ENCODE data around the gene SLC1A4. TPM values are rescaled to one million over a fixed set of nuclear protein-coding genes. Genes with fewer than 3 reads are reported as not detected.
"Not testable (repeated sequence)": the region's sequence is repeated elsewhere in the genome, so short reads cannot be mapped to it uniquely, and the experiment has no call there.

The SLC1A4 gene
- polyA plus RNA-seq, 3 donors: 3.2 to 4.5 (median 4.4) TPM

DNA sequence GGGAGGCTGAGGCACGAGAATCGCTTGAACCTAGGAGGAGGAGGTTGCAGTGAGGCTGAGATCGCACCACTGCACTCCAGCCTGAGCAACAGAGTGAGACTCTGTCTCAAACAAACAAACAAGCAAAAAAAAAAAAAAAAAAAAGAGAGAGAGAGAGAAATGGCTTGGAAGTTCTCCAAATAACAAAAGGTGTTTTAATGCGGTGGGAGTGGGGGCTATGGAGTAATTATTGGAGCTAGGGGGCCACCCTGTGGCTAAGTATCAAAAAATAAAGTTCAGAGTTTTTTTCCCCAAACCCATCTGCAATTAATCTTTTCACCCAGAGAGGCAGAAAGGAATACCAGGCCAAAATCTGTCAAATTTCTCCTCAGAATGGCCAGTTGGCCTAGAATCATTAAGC is 44.0 kb downstream of the SLC1A4 start:
- Histone ChIP-seq H3K27ac (ENCODE audit: low read depth in 1 of 2, low read length in 2 of 2) (no peak overlapping the region), H2AFZ (ENCODE audit: insufficient read depth, low read depth, low read length, poor library complexity, severe bottlenecking) (no peak overlapping the region), H3K9me3 (replicated peaks in 1 of 2; ENCODE audit: control insufficient read depth in 1 of 2, insufficient read depth in 1 of 2, low read length in 2 of 2) (no peaks in the 10 kb centered on the region), H3K9ac (ENCODE audit: insufficient read depth, low read length, poor library complexity, severe bottlenecking) (no peak overlapping the region), H3K4me1 (ENCODE audit: control insufficient read depth in 1 of 2, insufficient read depth in 2 of 2, low read length in 2 of 2) (peaks cover 40 to 43% of the 10 kb centered on the region in 2 donors), H3K4me3 (replicated peaks in 1 of 3; ENCODE audit: low read depth in 2 of 3, low read length in 3 of 3) (no peak overlapping the region), H3K36me3 (replicated peaks in 1 of 2; ENCODE audit: control insufficient read depth in 1 of 2, insufficient read depth in 2 of 2, low read length in 2 of 2) (peaks cover 0 to 4% of the 10 kb centered on the region in 2 donors), H3K27me3 (ENCODE audit: control insufficient read depth in 2 of 2, insufficient read depth in 2 of 2, low read length in 2 of 2) (no peaks in the 10 kb centered on the region), H3K4me2 (replicated peaks; ENCODE audit: extremely low read depth, low read length, poor library complexity, severe bottlenecking) (no peak overlapping the region), H4K20me1 (ENCODE audit: insufficient read depth, low read length) (no peaks in the 10 kb centered on the region), H3K79me2 (ENCODE audit: insufficient read depth, low read length) (no peaks in the 10 kb centered on the region)
- Mint-ChIP-seq H3K4me1 (peaks cover 34% of the 10 kb centered on the region), H3K9me3 (no peaks in the 10 kb centered on the region), H3K36me3 (peaks cover 7 to 18% of the 10 kb centered on the region in 2 donors), H3K4me3 (no peak overlapping the region), H3K27me3 (ENCODE audit: low read depth in 3 of 3) (no peaks in the 10 kb centered on the region), H3K27ac (peak overlapping the region in 1 of 7 donors; percentile 17)
- intact Hi-C loops (cut with micrococcal nuclease): no loop called here
- TF ChIP-seq, protein P1, sequence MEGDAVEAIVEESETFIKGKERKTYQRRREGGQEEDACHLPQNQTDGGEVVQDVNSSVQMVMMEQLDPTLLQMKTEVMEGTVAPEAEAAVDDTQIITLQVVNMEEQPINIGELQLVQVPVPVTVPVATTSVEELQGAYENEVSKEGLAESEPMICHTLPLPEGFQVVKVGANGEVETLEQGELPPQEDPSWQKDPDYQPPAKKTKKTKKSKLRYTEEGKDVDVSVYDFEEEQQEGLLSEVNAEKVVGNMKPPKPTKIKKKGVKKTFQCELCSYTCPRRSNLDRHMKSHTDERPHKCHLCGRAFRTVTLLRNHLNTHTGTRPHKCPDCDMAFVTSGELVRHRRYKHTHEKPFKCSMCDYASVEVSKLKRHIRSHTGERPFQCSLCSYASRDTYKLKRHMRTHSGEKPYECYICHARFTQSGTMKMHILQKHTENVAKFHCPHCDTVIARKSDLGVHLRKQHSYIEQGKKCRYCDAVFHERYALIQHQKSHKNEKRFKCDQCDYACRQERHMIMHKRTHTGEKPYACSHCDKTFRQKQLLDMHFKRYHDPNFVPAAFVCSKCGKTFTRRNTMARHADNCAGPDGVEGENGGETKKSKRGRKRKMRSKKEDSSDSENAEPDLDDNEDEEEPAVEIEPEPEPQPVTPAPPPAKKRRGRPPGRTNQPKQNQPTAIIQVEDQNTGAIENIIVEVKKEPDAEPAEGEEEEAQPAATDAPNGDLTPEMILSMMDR (IDR thresholded peaks at IDR 0.05): no peak
- no peak for DNase-seq
- WGBS (ENCODE audit: insufficient coverage): no CpG with 5 or more reads among the region's 4 CpGs

DNA sequence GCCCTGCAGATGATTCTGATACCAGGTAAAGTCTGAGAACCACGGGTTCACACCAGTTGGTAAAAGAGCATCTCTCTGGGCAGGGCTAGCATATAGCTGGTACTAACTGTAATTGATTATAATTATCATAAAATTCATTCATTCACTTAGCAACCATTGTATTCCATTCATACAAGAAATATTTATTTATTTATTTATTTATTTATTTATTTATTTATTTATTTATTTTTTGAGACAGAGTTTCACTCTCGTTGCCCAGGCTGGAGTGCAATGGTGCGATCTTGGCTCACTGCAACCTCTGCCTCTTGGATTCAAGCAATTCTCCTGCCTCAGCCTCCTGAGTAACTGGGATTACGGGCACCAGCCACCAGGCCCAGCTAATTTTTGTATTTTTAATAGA is 44.5 kb downstream of the SLC1A4 start:
- H3K9me3 Mint-ChIP-seq; H3K4me3 Mint-ChIP-seq; H3K9me3 ChIP-seq (replicated peaks in 1 of 2; ENCODE audit: control insufficient read depth in 1 of 2, insufficient read depth in 1 of 2, low read length in 2 of 2); H3K4me2 ChIP-seq (replicated peaks; ENCODE audit: extremely low read depth, low read length, poor library complexity, severe bottlenecking); H3K79me2 ChIP-seq (ENCODE audit: insufficient read depth, low read length); H3K27ac ChIP-seq (ENCODE audit: low read depth in 1 of 2, low read length in 2 of 2); H3K27me3 ChIP-seq (ENCODE audit: control insufficient read depth in 2 of 2, insufficient read depth in 2 of 2, low read length in 2 of 2); H3K9ac ChIP-seq (ENCODE audit: insufficient read depth, low read length, poor library complexity, severe bottlenecking); DNase-seq; H3K36me3 ChIP-seq (replicated peaks in 1 of 2; ENCODE audit: control insufficient read depth in 1 of 2, insufficient read depth in 2 of 2, low read length in 2 of 2); H3K4me3 ChIP-seq (replicated peaks in 1 of 3; ENCODE audit: low read depth in 2 of 3, low read length in 3 of 3); H2AFZ ChIP-seq (ENCODE audit: insufficient read depth, low read depth, low read length, poor library complexity, severe bottlenecking); H4K20me1 ChIP-seq (ENCODE audit: insufficient read depth, low read length); intact Hi-C loops (cut with micrococcal nuclease); H3K27me3 Mint-ChIP-seq (ENCODE audit: low read depth in 3 of 3): not testable (repeated sequence)
- no CpG with 5 or more reads among the region's 4 CpGs for WGBS (ENCODE audit: insufficient coverage)
- Mint-ChIP-seq H3K4me1 (peaks cover 29% of the 10 kb centered on the region), H3K36me3 (peaks cover 11 to 21% of the 10 kb centered on the region in 2 donors), H3K27ac (peak overlapping the region in 1 of 7 donors; percentile 61)
- peaks cover 36 to 38% of the 10 kb centered on the region in 2 donors for H3K4me1 ChIP-seq (ENCODE audit: control insufficient read depth in 1 of 2, insufficient read depth in 2 of 2, low read length in 2 of 2)
